ENCODE data around the gene IRAG1.
A peak's percentile ranks its signal among the peaks of the same experiment; 100 is the strongest.

IRAG1 gene

GRCh38 chr11:10693509-10694081, at the start of gene IRAG1:
IRAG1 (minus strand) TSS chr11:10693755; CDS start chr11:10693602, 153 bp downstream.
- no peak for DNase-seq

- peak in 1 of 2 donors; percentile 8 for DNase-seq
Observed at GRCh38 chr11:10742460-10743208, 49.1 kb upstream of the IRAG1 start.

GRCh38 chr11:10735481-10736475, 42.2 kb upstream of the IRAG1 start:
- DNase-seq: peak; percentile 73 to 94

- DNase-seq: no peak
Observed at GRCh38 chr11:10731064-10731680, 37.6 kb upstream of the IRAG1 start.

- DNase-seq: peak in 1 of 2 donors; percentile 11
Observed at GRCh38 chr11:10730151-10730550, 36.6 kb upstream of the IRAG1 start.

- no peak for DNase-seq
Observed at GRCh38 chr11:10728789-10729472, 35.4 kb upstream of the IRAG1 start.

- DNase-seq: no peak
Observed at GRCh38 chr11:10728154-10728553, 34.6 kb upstream of the IRAG1 start.

- no peak for DNase-seq
Observed at GRCh38 chr11:10727146-10727851, 33.7 kb upstream of the IRAG1 start.

- DNase-seq: no peak
Observed at GRCh38 chr11:10725907-10726253, 32.3 kb upstream of the IRAG1 start.

GRCh38 chr11:10725114-10725906, 31.8 kb upstream of the IRAG1 start:
- DNase-seq: peak; percentile 29 to 93

GRCh38 chr11:10722307-10722706, 28.8 kb upstream of the IRAG1 start:
- DNase-seq: no peak

- DNase-seq: no peak
Observed at GRCh38 chr11:10720881-10721376, 27.4 kb upstream of the IRAG1 start.

GRCh38 chr11:10719616-10720015, 26.1 kb upstream of the IRAG1 start:
- no peak for DNase-seq

- DNase-seq: no peak
Observed at GRCh38 chr11:10716543-10717259, 23.1 kb upstream of the IRAG1 start.

GRCh38 chr11:10716122-10716521, 22.6 kb upstream of the IRAG1 start:
- no peak for DNase-seq

- no peak for DNase-seq
Observed at GRCh38 chr11:10715571-10715970, 22.0 kb upstream of the IRAG1 start.

GRCh38 chr11:10709299-10710086, 15.9 kb upstream of the IRAG1 start:
- no peak for DNase-seq

- DNase-seq: no peak
Observed at GRCh38 chr11:10708131-10708530, 14.6 kb upstream of the IRAG1 start.

- DNase-seq: no peak
Observed at GRCh38 chr11:10701982-10702381, 8.4 kb upstream of the IRAG1 start.

Measured in bone marrow (tissue), 2 donors.